OCI-LY1 (cell line): ENCODE measurements around the gene IL4R.

Source experiments
- H2AFZ ChIP-seq: fragments of 200-600 bp; sonication (generic), shearing (Covaris generic); 2 replicates; pipeline ENCODE4 v1.6.0; 2014; ENCODE audit warnings: antibody characterized with exemption, mild to moderate bottlenecking, low read length
- H3F3A ChIP-seq: fragments of 200-600 bp; sonication (generic), shearing (Covaris generic); 2 replicates; pipeline ENCODE4 v1.6.0; 2014; ENCODE audit warnings: mild to moderate bottlenecking, antibody characterized with exemption, low read length, moderate library complexity; ENCODE audit not compliant: insufficient read depth
- H3K27ac ChIP-seq: fragments of 200-600 bp; sonication (generic); 2 replicates; pipeline ENCODE4 v1.5.1; 2014; ENCODE audit warnings: low read length, mixed run types, mild to moderate bottlenecking, low read depth; ENCODE audit not compliant: poor library complexity, severe bottlenecking
- H3K27me3 ChIP-seq: fragments of 200-600 bp; sonication (generic); 2 replicates; pipeline ENCODE4 v1.6.0; 2014; ENCODE audit warnings: antibody characterized with exemption, mild to moderate bottlenecking, low read length, moderate library complexity; ENCODE audit not compliant: insufficient read depth
- H3K36me3 ChIP-seq: fragments of 200-600 bp; sonication (generic); 2 replicates; pipeline ENCODE4 v1.6.1; 2014; ENCODE audit warnings: mild to moderate bottlenecking, antibody characterized with exemption, low read length, moderate library complexity, mixed read lengths; ENCODE audit not compliant: insufficient read depth
- H3K4me1 ChIP-seq: fragments of 200-600 bp; sonication (generic); 2 replicates; pipeline ENCODE4 v1.5.1; 2014; ENCODE audit warnings: mild to moderate bottlenecking, low read length, moderate library complexity; ENCODE audit not compliant: insufficient read depth, severe bottlenecking
- H3K4me2 ChIP-seq: fragments of 200-600 bp; sonication (generic), shearing (Covaris generic); 2 replicates; pipeline ENCODE4 v1.6.1; 2014; ENCODE audit warnings: low read length
- H3K4me3 ChIP-seq: fragments of 200-600 bp; sonication (generic); 2 replicates; pipeline ENCODE4 v1.5.1; 2014; ENCODE audit warnings: low read length, low read depth, mild to moderate bottlenecking, mixed read lengths; ENCODE audit not compliant: poor library complexity, severe bottlenecking
- H3K79me2 ChIP-seq: fragments of 200-600 bp; shearing (Covaris generic); 2 replicates; pipeline ENCODE4 v1.6.1; 2016; ENCODE audit warnings: mixed run types, low read length, mixed read lengths; ENCODE audit not compliant: insufficient read depth
- H3K9ac ChIP-seq: fragments of 200-600 bp; sonication (generic), shearing (Covaris generic); 2 replicates; pipeline ENCODE4 v1.6.1; 2014; ENCODE audit warnings: mild to moderate bottlenecking, low read length, mixed read lengths
- H3K9me2 ChIP-seq: fragments of 200-600 bp; sonication (generic), shearing (Covaris generic); 2 replicates; pipeline ENCODE4 v1.6.1; 2014; ENCODE audit warnings: low read depth, mild to moderate bottlenecking, low read length, mixed read lengths
- H3K9me3 ChIP-seq: fragments of 200-600 bp; shearing (Covaris generic); 2 replicates; pipeline ENCODE4 v1.6.1; 2014; ENCODE audit warnings: low read length, mixed read lengths
- H4K20me1 ChIP-seq: fragments of 200-600 bp; sonication (generic), shearing (Covaris generic); 2 replicates; pipeline ENCODE4 v1.6.0; 2016; ENCODE audit warnings: mild to moderate bottlenecking, low read length; ENCODE audit not compliant: insufficient read depth
- EZH2 ChIP-seq: fragments of 200-600 bp; sonication (generic), shearing (Covaris generic); IDR thresholded peaks from 2 replicates; pipeline ENCODE4 v1.8.0; 2017; ENCODE audit warnings: borderline replicate concordance, mixed run types, mild to moderate bottlenecking, antibody characterized with exemption, low read length, moderate library complexity, mixed read lengths
- TF ChIP-seq, protein P1 (sequence below): fragments of 200-600 bp; sonication (generic), shearing (Covaris generic); IDR thresholded peaks from 2 replicates; pipeline ENCODE4 v1.5.1; 2017; ENCODE audit warnings: mild to moderate bottlenecking, antibody characterized with exemption, low read length, moderate library complexity, mixed read lengths

IL4R gene

GRCh38 chr16:27355610-27356009 is 41.8 kb downstream of the IL4R start:
- peaks cover 78% of the 10 kb centered on the region for H3K36me3 ChIP-seq
- H2AFZ ChIP-seq: no peak overlapping the region
- H3K9me3 ChIP-seq: no peaks in the 10 kb centered on the region
- no peaks in the 10 kb centered on the region for H3F3A ChIP-seq
- no peak overlapping the region for H3K4me3 ChIP-seq
- H3K79me2 ChIP-seq: no peaks in the 10 kb centered on the region
- H4K20me1 ChIP-seq: no peaks in the 10 kb centered on the region
- no peak overlapping the region for H3K27ac ChIP-seq
- no peak overlapping the region for H3K9ac ChIP-seq
- no peaks in the 10 kb centered on the region for H3K27me3 ChIP-seq
- TF ChIP-seq EZH2: no peak
- TF ChIP-seq, protein P1, sequence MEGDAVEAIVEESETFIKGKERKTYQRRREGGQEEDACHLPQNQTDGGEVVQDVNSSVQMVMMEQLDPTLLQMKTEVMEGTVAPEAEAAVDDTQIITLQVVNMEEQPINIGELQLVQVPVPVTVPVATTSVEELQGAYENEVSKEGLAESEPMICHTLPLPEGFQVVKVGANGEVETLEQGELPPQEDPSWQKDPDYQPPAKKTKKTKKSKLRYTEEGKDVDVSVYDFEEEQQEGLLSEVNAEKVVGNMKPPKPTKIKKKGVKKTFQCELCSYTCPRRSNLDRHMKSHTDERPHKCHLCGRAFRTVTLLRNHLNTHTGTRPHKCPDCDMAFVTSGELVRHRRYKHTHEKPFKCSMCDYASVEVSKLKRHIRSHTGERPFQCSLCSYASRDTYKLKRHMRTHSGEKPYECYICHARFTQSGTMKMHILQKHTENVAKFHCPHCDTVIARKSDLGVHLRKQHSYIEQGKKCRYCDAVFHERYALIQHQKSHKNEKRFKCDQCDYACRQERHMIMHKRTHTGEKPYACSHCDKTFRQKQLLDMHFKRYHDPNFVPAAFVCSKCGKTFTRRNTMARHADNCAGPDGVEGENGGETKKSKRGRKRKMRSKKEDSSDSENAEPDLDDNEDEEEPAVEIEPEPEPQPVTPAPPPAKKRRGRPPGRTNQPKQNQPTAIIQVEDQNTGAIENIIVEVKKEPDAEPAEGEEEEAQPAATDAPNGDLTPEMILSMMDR: peak; percentile 63
- no peaks in the 10 kb centered on the region for H3K4me1 ChIP-seq
- no peaks in the 10 kb centered on the region for H3K9me2 ChIP-seq
- no peak overlapping the region for H3K4me2 ChIP-seq

- H4K20me1 ChIP-seq: no peaks in the 10 kb centered on the region
- no peak overlapping the region for H3K4me2 ChIP-seq
- H3K27ac ChIP-seq: no peak overlapping the region
- TF ChIP-seq, protein P1: no peak
- TF ChIP-seq EZH2: no peak
- H3K9me2 ChIP-seq: no peaks in the 10 kb centered on the region
- H2AFZ ChIP-seq: no peak overlapping the region
- H3K79me2 ChIP-seq: no peaks in the 10 kb centered on the region
- H3K36me3 ChIP-seq: peaks cover 74% of the 10 kb centered on the region
- H3K4me1 ChIP-seq: no peaks in the 10 kb centered on the region
- no peaks in the 10 kb centered on the region for H3K9me3 ChIP-seq
- H3K9ac ChIP-seq: no peak overlapping the region
- H3K27me3 ChIP-seq: no peaks in the 10 kb centered on the region
- H3F3A ChIP-seq: no peaks in the 10 kb centered on the region
- no peak overlapping the region for H3K4me3 ChIP-seq
These were observed 43.0 kb downstream of the IL4R start for GRCh38 chr16:27356794-27357193.

DNA sequence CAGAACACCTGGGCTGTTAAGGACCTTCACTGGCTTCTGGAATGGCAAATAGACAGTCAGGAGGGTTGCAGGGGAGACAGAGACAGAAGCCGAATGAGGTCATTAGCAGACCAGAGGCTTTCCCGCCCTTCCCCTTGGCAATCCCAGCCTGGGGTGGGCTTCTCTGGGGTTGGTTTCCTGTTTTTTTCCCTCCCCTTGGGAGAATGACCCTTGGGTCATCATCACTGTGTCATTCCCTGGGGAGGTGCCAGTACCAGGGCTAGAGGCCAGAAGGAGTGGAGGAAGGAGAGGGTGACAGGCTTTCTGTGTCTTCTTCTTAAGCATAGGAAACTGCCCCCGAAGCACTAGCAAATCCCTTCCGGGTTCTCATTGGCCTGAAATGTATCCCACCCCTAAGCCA is 45.3 kb downstream of the IL4R start:
- no peaks in the 10 kb centered on the region for H3K9me2 ChIP-seq
- H3K9ac ChIP-seq: no peak overlapping the region
- H3K27ac ChIP-seq: no peak overlapping the region
- no peaks in the 10 kb centered on the region for H3F3A ChIP-seq
- no peaks in the 10 kb centered on the region for H3K27me3 ChIP-seq
- H3K4me2 ChIP-seq: no peak overlapping the region
- no peaks in the 10 kb centered on the region for H3K4me1 ChIP-seq
- no peaks in the 10 kb centered on the region for H3K9me3 ChIP-seq
- H3K36me3 ChIP-seq: peaks cover 77% of the 10 kb centered on the region
- H2AFZ ChIP-seq: no peak overlapping the region
- TF ChIP-seq, protein P1: no peak
- TF ChIP-seq EZH2: no peak
- H3K79me2 ChIP-seq: no peaks in the 10 kb centered on the region
- no peak overlapping the region for H3K4me3 ChIP-seq
- H4K20me1 ChIP-seq: no peaks in the 10 kb centered on the region
